AG09309 (cell line): ENCODE measurements around the gene GPATCH4.

ENCODE experiments used
- DNase-seq: peaks from one replicate; pipeline ENCODE4 v3.0.0-alpha.2; 2010; ENCODE audit warnings: low read depth
- H3K4me3 ChIP-seq: 2 replicates; pipeline ENCODE4 v1.5.1; 2011; ENCODE audit warnings: mild to moderate bottlenecking, low read depth, low read length, moderate library complexity; ENCODE audit not compliant: control insufficient read depth
- TF ChIP-seq, protein P1 (sequence below): IDR thresholded peaks from 2 replicates; pipeline ENCODE4 v1.5.1; 2011; ENCODE audit warnings: mild to moderate bottlenecking, low read depth, low read length, inconsistent platforms; ENCODE audit not compliant: insufficient read depth, control insufficient read depth; ENCODE audit errors: missing control alignments

The GPATCH4 gene

DNA sequence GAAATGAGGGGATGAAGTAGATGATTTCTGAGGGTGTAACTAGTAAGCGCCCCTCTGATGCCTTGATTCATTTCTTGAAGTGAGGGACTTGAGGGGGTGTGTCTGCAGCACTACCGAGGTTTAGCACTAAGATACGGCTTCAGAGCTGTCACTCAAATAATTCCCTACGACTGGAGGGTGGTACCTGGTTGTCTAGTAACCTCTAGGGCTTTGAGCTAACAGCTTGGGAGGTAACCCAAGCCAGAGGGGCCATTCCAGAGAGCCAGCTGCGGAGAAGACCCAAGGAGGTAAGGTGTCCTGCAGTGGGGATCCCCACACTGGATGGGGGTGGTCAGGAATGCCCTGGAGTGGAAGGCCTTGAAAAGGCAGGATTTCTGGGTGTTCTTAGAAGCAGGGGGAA, 21.8 kb downstream of the GPATCH4 start, which contains the start of gene TTC24:
Gene TTC24, plus strand, starts transcription at position 252 of the 400 bp plus-strand sequence. CDS start 1,642 bp downstream, outside the sequence.
- TF ChIP-seq, protein P1, sequence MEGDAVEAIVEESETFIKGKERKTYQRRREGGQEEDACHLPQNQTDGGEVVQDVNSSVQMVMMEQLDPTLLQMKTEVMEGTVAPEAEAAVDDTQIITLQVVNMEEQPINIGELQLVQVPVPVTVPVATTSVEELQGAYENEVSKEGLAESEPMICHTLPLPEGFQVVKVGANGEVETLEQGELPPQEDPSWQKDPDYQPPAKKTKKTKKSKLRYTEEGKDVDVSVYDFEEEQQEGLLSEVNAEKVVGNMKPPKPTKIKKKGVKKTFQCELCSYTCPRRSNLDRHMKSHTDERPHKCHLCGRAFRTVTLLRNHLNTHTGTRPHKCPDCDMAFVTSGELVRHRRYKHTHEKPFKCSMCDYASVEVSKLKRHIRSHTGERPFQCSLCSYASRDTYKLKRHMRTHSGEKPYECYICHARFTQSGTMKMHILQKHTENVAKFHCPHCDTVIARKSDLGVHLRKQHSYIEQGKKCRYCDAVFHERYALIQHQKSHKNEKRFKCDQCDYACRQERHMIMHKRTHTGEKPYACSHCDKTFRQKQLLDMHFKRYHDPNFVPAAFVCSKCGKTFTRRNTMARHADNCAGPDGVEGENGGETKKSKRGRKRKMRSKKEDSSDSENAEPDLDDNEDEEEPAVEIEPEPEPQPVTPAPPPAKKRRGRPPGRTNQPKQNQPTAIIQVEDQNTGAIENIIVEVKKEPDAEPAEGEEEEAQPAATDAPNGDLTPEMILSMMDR = no peak
- no peak within 1 kb of the TSS for H3K4me3 ChIP-seq
- no peak for DNase-seq

DNA sequence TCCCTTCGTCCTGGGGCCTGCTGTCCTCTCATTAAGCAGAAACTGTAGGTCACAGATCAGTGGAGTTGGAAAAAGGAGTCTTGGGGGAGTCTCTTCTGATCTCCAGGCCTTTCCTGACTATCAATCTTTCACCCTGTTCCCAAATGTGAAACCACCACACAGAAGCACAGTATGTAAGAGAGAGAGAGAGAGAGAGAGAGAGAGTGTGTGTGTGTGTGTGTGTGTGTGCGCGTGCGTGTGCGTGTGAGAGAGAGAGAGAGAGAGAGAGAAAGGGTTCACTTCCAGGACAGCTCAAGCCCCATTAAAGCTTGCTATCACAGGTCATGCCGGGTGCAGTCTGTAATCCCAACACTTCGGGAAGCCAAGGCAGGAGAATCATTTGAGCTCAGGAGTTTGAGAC, 23.2 kb downstream of the GPATCH4 start:
- H3K4me3 ChIP-seq = no peak overlapping the region
- TF ChIP-seq, protein P1 = no peak
- no peak for DNase-seq

DNA sequence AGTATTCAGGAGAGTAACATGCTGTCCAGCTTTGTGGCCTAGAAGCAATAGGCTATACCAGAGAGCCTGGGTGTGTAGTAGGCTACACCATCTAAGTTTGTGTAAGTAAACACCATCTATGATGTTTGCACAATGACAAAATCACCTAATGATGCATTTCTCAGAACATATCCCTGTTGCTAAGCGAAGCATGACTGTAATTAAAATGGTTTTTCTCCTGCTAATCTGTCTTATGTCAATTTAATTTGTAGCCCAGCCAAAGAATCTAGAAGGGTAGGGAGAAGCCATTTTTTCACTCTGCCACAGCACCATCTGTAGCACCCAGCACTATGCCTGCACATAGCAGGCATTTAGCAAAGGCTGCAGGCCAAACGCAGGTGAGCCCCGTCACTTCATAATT, 23.7 kb downstream of the GPATCH4 start:
- no peak for DNase-seq
- TF ChIP-seq, protein P1 = no peak
- H3K4me3 ChIP-seq = no peak overlapping the region

DNA sequence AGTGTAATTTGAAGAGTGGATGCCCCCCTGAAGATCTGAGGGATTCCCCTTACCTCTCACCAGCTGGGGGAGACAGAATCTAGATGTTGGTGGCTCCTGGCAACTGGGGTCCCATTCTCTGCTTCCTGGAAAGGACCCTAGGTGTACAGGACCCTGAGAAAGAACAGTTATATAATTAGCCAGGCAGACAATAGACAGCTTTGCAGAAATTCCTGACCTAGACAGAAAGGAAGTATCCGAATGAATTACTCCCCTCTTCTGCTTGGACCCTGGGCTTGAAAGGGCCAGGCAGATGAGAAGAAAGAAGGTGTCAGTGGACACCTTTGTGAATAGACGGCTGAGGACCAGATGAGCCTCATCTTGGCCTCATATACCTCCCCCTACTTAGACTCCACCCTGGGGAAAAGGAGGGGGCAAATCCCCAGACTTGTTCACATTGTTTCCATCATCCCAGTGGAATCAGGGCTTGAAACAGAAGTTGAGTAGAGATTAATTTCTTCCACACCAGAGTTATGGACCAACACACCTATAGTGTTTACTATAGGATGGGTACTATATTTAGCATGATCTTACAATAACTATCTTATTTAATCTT, 27.1 kb downstream of the GPATCH4 start:
- DNase-seq = no peak
- TF ChIP-seq, protein P1 = no peak
- no peak overlapping the region for H3K4me3 ChIP-seq

DNA sequence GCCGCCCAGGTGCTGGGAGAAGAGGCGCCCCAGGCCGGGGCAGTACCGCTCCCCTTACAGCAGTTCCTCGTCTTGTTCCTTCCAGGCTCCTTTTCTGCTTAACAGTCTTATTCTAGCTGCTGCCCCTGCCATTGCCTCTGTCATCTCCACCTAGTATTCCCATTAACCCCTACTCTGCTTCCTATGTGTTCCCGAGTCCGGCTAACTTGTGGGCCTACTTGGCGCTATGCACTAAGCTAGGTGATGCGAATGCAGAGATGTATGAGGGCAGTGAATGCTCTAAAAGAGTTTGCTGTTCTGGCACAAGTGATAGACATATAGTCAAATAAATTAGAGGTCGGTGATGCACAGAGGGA, 28.6 kb downstream of the GPATCH4 start:
- no peak for DNase-seq
- TF ChIP-seq, protein P1 = no peak
- H3K4me3 ChIP-seq = peak overlapping the region; percentile 79

DNA sequence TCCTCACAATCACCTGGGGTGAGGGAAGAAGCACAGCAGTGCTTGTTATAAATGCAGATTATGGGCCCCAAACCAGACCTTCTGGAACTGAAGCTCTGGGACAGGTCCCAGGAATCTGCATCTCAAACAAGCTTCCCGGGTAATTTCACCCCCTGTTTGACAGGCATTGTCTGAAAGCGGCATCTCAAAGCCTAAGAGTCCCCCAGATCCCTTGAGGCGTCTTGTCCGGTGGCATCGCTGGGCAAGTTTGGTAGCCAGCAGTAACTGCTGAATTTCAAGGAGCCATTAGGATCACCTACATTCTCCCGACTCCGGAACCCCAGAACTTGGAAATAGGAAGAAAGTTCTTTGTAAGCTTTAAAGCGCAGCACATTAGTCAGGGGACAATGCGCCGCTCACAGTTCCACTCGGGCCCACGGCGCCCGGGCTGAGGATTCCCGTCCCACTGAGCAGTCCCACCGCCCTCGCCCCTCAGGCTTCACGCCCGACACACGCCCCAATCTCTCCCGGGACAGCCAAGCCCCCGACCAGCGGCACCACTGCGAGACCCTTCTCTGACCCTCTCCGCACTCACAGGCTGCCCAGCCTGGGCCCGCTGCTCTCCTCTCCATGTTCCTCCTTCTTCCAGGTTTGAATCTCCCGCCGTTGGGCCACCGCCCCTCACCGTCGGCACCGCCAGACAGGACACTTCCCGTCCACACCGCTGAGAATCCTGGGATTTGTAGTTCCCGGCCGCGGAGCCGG, 29.2 kb downstream of the GPATCH4 start, which contains the start of gene IQGAP3:
Gene IQGAP3, minus strand, starts transcription at position 647 of the 744 bp plus-strand sequence. Its CDS starts 36 bp downstream, at position 611.
- peak; percentile 14 for DNase-seq
- TF ChIP-seq, protein P1 = no peak
- peak within 1 kb of the TSS; percentile 79 for H3K4me3 ChIP-seq
